Esophagus muscularis mucosa (tissue), 4 donors: ENCODE results near the gene SLC10A7. TPM values are rescaled to one million over a fixed set of nuclear protein-coding genes. Genes with fewer than 3 reads are reported as not detected.
A peak's percentile ranks its signal among the peaks of the same experiment; 100 is the strongest.

Source experiments
- DNase-seq: peaks from one replicate; pipeline ENCODE4 v3.0.0-alpha.2; 2017; ENCODE audit errors: extremely low spot score
- H3K27ac ChIP-seq, 4 donors: fragments of 200-600 bp; sonication (generic); replicated peaks in 1 of 4; 1 replicate in 3 of 4; 2 replicates in 1 of 4; pipeline ENCODE4 v1.5.1; 2016 to 2019; ENCODE audit warnings: mild to moderate bottlenecking in 1 of 4
- H3K27me3 ChIP-seq, 4 donors: fragments of 200-600 bp; sonication (generic); one replicate each; pipeline versions ENCODE4 v1.5.1 to v1.6.0; 2016 to 2019
- H3K36me3 ChIP-seq, 4 donors: fragments of 200-600 bp; sonication (generic); one replicate each; pipeline ENCODE4 v1.5.1; 2016 to 2019
- H3K4me1 ChIP-seq, 4 donors: fragments of 200-600 bp; sonication (generic); one replicate each; pipeline ENCODE4 v1.5.1; 2016 to 2019
- H3K4me3 ChIP-seq, 4 donors: fragments of 200-600 bp; sonication (generic); 1 replicate in 2 of 4; 2 replicates in 2 of 4; pipeline ENCODE4 v1.5.1; 2016 to 2019; ENCODE audit warnings: mild to moderate bottlenecking in 4 of 4, moderate library complexity in 1 of 4
- H3K9me3 ChIP-seq, 4 donors: fragments of 200-600 bp; sonication (generic); 1 replicate in 3 of 4; 2 replicates in 1 of 4; pipeline ENCODE4 v1.5.1; 2016 to 2019
- EP300 ChIP-seq: sonication (generic); formaldehyde crosslinking; IDR thresholded peaks from one replicate; pipeline ENCODE4 v1.6.1; 2017; ENCODE audit warnings: antibody characterized with exemption
- POLR2A ChIP-seq: fragments of 450-650 bp; IDR thresholded peaks from one replicate; pipeline ENCODE4 v1.6.1; 2017; ENCODE audit warnings: antibody characterized with exemption, moderate library complexity, mild to moderate bottlenecking, low read depth
- POLR2AphosphoS5 ChIP-seq, 2 donors: sonication (generic); formaldehyde crosslinking; IDR thresholded peaks; one replicate each; pipeline ENCODE4 v1.6.1; 2017; ENCODE audit warnings: antibody characterized with exemption in 2 of 2
- WGBS: methylation state at CpG from one replicate; pipeline ENCODE4 v1.1.5; 2018; 5-methylcytosine and 5-hydroxymethylcytosine counted together
- intact Hi-C: fragments of 100-400 bp; cut with DNase I; formaldehyde crosslinking; loops from one replicate; pipeline ENCODE4 v1.15.1; 2023
- total RNA-seq, 4 donors: library from RNA; depleted of rRNA; stranded (reverse); fragments of >200 nt; gene quantifications; one replicate each; pipeline versions ENCODE4 v1.1.0 to v1.2.1, GENCODE V29; 2016
- TF ChIP-seq, protein P1 (sequence below), 3 experiments: fragments of 200-600 bp in 2 of 3; fragments of 450-650 bp in 1 of 3; sonication (generic) in 2 of 3; IDR thresholded peaks; one replicate each; pipeline ENCODE4 v1.5.1; 2017 to 2019; ENCODE audit warnings: antibody characterized with exemption in 3 of 3, mild to moderate bottlenecking in 2 of 3, moderate library complexity in 1 of 3

SLC10A7 gene
- total RNA-seq, 4 donors from 2014 or later, result 3.3 to 6.2 (median 5.7) TPM

DNA sequence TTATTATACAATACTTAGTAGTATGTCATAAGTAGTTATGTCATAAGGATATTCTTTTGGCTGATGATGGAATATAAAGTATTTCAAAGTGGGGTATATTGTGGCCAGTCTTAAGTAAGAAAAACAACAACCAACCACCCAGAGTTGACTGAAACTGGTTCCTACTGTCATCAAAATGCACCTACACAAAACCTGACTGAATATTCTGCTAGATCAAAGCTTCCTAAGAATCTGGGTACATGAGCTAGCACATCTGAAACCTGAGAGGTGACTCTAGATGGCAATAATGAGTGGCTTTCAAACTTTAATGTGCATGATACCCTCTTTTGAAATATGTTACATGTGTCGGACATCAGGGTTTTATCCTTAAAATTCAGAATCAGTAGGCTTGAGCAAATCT lies 247.0 kb downstream of the SLC10A7 start:
- WGBS, result 95% methylated on average over 1 of the region's 1 CpG
- Histone ChIP-seq H3K27me3 (no peaks in the 10 kb centered on the region), H3K27ac (no peak overlapping the region), H3K9me3 (no peaks in the 10 kb centered on the region), H3K4me3 (no peak overlapping the region), H3K4me1 (no peaks in the 10 kb centered on the region), H3K36me3 (no peaks in the 10 kb centered on the region)
- intact Hi-C loops, result no loop called here
- no peak for DNase-seq
- TF ChIP-seq POLR2AphosphoS5 (IDR thresholded peaks at IDR 0.05) (no peak), POLR2A (no peak), EP300 (no peak)
- TF ChIP-seq, protein P1, sequence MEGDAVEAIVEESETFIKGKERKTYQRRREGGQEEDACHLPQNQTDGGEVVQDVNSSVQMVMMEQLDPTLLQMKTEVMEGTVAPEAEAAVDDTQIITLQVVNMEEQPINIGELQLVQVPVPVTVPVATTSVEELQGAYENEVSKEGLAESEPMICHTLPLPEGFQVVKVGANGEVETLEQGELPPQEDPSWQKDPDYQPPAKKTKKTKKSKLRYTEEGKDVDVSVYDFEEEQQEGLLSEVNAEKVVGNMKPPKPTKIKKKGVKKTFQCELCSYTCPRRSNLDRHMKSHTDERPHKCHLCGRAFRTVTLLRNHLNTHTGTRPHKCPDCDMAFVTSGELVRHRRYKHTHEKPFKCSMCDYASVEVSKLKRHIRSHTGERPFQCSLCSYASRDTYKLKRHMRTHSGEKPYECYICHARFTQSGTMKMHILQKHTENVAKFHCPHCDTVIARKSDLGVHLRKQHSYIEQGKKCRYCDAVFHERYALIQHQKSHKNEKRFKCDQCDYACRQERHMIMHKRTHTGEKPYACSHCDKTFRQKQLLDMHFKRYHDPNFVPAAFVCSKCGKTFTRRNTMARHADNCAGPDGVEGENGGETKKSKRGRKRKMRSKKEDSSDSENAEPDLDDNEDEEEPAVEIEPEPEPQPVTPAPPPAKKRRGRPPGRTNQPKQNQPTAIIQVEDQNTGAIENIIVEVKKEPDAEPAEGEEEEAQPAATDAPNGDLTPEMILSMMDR (IDR thresholded peaks at IDR 0.05), result no peak

- intact Hi-C loops, result no loop called here
- no peak for DNase-seq
- Histone ChIP-seq H3K36me3 (no peaks in the 10 kb centered on the region), H3K4me3 (no peak overlapping the region), H3K4me1 (peaks cover 0 to under 1% (median 0%) of the 10 kb centered on the region in 4 donors), H3K27ac (no peak overlapping the region), H3K27me3 (no peaks in the 10 kb centered on the region), H3K9me3 (no peaks in the 10 kb centered on the region)
- TF ChIP-seq, protein P1 (IDR thresholded peaks at IDR 0.05), result no peak
- TF ChIP-seq POLR2A (no peak), EP300 (no peak), POLR2AphosphoS5 (IDR thresholded peaks at IDR 0.05) (no peak)
- 90% methylated on average over 5 of the region's 5 CpGs for WGBS
These were observed 248.4 kb downstream of the SLC10A7 start for GRCh38 chr4:146273204-146273901.

- Histone ChIP-seq H3K36me3 (no peaks in the 10 kb centered on the region), H3K4me1 (peaks cover 0 to 3% (median 0%) of the 10 kb centered on the region in 4 donors), H3K4me3 (no peak overlapping the region), H3K27me3 (no peaks in the 10 kb centered on the region), H3K9me3 (no peaks in the 10 kb centered on the region), H3K27ac (no peak overlapping the region)
- intact Hi-C loops, result no loop called here
- 98% methylated on average over 3 of the region's 3 CpGs for WGBS
- TF ChIP-seq EP300 (no peak), POLR2A (no peak), POLR2AphosphoS5 (IDR thresholded peaks at IDR 0.05) (no peak)
- TF ChIP-seq, protein P1 (IDR thresholded peaks at IDR 0.05), result no peak
- no peak for DNase-seq
These were observed 250.3 kb downstream of the SLC10A7 start for GRCh38 chr4:146271466-146271865.

GRCh38 chr4:146269228-146269653 lies 252.5 kb downstream of the SLC10A7 start:
- Histone ChIP-seq H3K27me3 (no peaks in the 10 kb centered on the region), H3K4me1 (peaks cover 0 to 3% (median 0%) of the 10 kb centered on the region in 4 donors), H3K9me3 (no peaks in the 10 kb centered on the region), H3K4me3 (no peak overlapping the region), H3K27ac (no peak overlapping the region), H3K36me3 (no peaks in the 10 kb centered on the region)
- 77% methylated on average over 2 of the region's 2 CpGs for WGBS
- TF ChIP-seq POLR2AphosphoS5 (IDR thresholded peaks at IDR 0.05) (no peak), EP300 (no peak), POLR2A (no peak)
- TF ChIP-seq, protein P1 (IDR thresholded peaks at IDR 0.05), result no peak
- no peak for DNase-seq
- intact Hi-C loops, result no loop called here

GRCh38 chr4:146267826-146268225 lies 253.9 kb downstream of the SLC10A7 start:
- no peaks in the 10 kb centered on the region for H3K27me3 ChIP-seq
- peak overlapping the region in 1 of 4 donors; percentile 7 for H3K27ac ChIP-seq
- intact Hi-C loops, result no loop called here
- no peak for DNase-seq
- TF ChIP-seq EP300 (no peak), POLR2AphosphoS5 (IDR thresholded peaks at IDR 0.05) (no peak), POLR2A (no peak)
- TF ChIP-seq, protein P1 (IDR thresholded peaks at IDR 0.05), result no peak
- 78% methylated on average over 5 of the region's 5 CpGs for WGBS
- peaks cover 0 to 3% (median 0%) of the 10 kb centered on the region in 4 donors for H3K4me1 ChIP-seq
- H3K36me3 ChIP-seq, result no peaks in the 10 kb centered on the region
- H3K9me3 ChIP-seq, result no peaks in the 10 kb centered on the region
- H3K4me3 ChIP-seq, result no peak overlapping the region
